MM.1S (cell line): ENCODE results near the gene PALM3.

Experiments
- CTCF ChIP-seq: fragments of 300-600 bp; sonication (generic); IDR thresholded peaks from 2 replicates; pipeline ENCODE4 v1.5.1; 2016; ENCODE audit warnings: antibody characterized with exemption, low read length, mixed read lengths
- EZH2 ChIP-seq: fragments of 300-600 bp; sonication (generic); optimal IDR thresholded peaks from 2 replicates; pipeline ENCODE3; 2017; ENCODE audit warnings: low read depth, mild to moderate bottlenecking, antibody characterized with exemption, low read length, mixed read lengths
- EZH2phosphoT487 ChIP-seq: fragments of 300-600 bp; sonication (generic); IDR thresholded peaks from 2 replicates; pipeline ENCODE4 v1.6.1; 2018; ENCODE audit warnings: antibody characterized with exemption, low read length

GRCh38 chr19:14106840-14107239, 45.0 kb upstream of the PALM3 start:
- TF ChIP-seq CTCF (no peak), EZH2 (no peak), EZH2phosphoT487 (no peak)
